ENCODE results near the gene ALOX15.

DNA sequence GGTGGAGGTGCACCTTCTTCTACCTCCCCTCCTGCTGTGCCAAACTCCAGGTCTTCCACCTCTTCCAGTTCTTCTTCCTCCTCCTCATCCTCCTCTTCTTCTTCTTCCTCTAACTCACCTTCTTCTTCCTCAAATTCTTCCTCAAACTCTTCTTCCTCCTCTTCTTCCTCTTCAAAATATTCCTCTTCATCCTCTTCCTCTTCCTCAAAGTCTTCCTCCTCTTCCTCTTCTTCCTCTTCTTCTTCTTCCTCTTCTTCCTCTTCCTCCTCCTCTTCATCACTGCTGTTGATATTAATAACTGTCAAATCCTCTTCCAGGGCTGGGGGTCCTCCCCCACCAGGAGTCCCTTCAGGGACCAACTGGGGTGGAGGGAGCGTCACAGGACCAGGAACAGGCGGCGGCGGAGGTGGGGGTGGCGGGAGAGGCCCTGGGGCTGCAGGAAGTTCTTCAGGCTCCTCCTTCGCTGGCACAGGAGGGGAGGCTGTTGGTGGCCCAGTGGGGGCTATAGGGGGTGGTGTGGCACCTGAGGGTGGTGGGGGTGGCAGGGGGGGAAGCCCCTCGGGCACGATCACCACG is 30.7 kb upstream of the ALOX15 start:
- no peak for TF ChIP-seq POLR2A (IDR thresholded peaks at IDR 0.05)
- TF ChIP-seq, protein P1, sequence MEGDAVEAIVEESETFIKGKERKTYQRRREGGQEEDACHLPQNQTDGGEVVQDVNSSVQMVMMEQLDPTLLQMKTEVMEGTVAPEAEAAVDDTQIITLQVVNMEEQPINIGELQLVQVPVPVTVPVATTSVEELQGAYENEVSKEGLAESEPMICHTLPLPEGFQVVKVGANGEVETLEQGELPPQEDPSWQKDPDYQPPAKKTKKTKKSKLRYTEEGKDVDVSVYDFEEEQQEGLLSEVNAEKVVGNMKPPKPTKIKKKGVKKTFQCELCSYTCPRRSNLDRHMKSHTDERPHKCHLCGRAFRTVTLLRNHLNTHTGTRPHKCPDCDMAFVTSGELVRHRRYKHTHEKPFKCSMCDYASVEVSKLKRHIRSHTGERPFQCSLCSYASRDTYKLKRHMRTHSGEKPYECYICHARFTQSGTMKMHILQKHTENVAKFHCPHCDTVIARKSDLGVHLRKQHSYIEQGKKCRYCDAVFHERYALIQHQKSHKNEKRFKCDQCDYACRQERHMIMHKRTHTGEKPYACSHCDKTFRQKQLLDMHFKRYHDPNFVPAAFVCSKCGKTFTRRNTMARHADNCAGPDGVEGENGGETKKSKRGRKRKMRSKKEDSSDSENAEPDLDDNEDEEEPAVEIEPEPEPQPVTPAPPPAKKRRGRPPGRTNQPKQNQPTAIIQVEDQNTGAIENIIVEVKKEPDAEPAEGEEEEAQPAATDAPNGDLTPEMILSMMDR (IDR thresholded peaks at IDR 0.05), result no peak
